AG09319 (cell line): Measurements from ENCODE around the gene FGGY.

ENCODE experiments used
- DNase-seq: peaks from one replicate; pipeline ENCODE4 v3.0.0-alpha.2; 2010; ENCODE audit warnings: low read depth; ENCODE audit errors: extremely low read depth
- CTCF ChIP-seq: IDR thresholded peaks from 2 replicates; pipeline ENCODE4 v1.5.1; 2011; ENCODE audit warnings: low read depth, mild to moderate bottlenecking, inconsistent platforms, low read length, moderate library complexity

The FGGY gene

DNA sequence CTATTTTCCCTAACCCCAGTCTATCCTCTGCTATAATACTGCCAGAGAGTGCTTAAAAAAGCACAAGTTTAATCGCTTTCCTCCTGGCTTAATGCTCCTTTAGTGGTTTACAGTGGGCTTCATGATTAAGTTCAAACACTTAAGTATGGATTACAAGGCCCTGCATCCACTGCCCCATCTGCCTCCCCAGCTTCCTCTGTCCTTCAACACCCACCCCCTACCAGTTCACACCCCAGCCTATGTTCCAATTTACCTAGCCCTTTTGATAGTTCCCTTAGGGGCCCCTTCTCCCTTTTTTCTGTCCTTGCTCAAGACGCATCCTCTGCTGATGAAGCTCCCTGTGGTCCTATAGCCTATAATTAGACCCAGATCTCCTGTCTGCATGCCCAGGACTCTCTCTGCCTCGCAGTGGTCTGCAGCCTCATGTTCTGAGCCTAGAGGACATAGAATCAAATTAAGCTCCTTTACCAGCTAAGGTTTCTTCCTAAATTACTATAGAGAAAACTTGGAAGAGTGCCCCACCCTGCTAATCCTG lies 212.5 kb downstream of the FGGY start:
- TF ChIP-seq CTCF, result no peak
- no peak for DNase-seq

- TF ChIP-seq CTCF, result no peak
- no peak for DNase-seq
Measured at GRCh38 chr1:59510249-59510648, 213.4 kb downstream of the FGGY start.

DNA sequence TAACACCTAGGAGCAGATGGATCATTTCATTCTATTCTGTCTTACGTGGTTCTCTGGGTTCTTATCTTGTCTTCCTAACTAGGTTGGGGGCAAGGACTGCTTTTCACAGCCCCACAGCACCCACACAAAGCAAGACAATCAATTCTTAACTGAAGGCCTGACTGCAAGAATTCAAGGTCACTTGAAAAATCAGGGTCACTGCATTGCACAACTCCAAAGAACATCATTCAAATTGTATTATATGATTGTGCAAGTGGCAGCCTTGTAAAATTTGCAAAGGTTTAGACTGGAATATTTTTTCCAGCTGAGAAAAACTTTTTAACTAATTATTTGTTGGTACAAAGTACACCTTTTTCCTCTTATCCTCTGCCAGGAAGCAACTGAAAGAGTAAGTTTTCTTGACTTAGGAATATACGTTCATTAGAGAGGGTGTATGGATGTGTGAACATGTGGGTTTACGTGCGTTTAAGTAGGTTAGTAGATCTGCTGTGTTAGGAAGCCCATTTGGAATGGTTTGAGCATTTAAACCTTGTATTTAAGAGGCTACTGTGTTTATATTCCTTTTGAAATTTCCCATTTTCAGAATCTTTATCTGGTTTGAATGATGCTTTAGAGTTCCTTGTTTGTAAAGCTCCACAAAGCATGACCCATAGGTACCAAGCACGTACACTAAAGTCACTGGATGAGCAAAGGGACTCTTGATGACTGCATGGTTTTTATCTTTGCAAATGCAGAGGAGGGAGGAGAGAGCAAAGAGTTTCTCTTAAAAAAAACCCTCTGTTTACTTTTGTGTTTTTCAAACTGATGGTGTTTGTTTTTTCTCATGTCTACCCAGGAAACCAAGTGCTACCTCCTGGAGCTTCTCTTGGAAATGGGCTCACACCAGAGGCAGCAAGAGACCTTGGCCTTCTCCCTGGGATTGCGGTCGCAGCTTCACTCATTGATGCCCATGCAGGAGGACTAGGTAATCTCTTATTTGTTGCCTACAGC lies 214.9 kb downstream of the FGGY start:
- no peak for DNase-seq
- no peak for TF ChIP-seq CTCF

GRCh38 chr1:59512702-59513101 lies 215.8 kb downstream of the FGGY start:
- no peak for DNase-seq
- no peak for TF ChIP-seq CTCF

GRCh38 chr1:59514061-59514909 lies 217.4 kb downstream of the FGGY start:
- DNase-seq, result no peak
- TF ChIP-seq CTCF, result no peak

GRCh38 chr1:59516881-59517280 lies 220.0 kb downstream of the FGGY start:
- TF ChIP-seq CTCF, result no peak
- no peak for DNase-seq

- no peak for DNase-seq
Measured at GRCh38 chr1:59520194-59520593, 223.3 kb downstream of the FGGY start.

More at GRCh38 chr1:59520194-59520593, 223.3 kb downstream of the FGGY start:
- TF ChIP-seq CTCF, result no peak
